ENCODE data around the gene INTS1. TPM values are rescaled to one million over a fixed set of nuclear protein-coding genes. Genes with fewer than 3 reads are reported as not detected.

Gene INTS1
- total and polyA plus RNA-seq, 10 of the 15 experiments (the other 5 are each of a cell fraction or from before 2014, with no cell fraction given): 0.52 to 89.0 (median 15.1) TPM

DNA sequence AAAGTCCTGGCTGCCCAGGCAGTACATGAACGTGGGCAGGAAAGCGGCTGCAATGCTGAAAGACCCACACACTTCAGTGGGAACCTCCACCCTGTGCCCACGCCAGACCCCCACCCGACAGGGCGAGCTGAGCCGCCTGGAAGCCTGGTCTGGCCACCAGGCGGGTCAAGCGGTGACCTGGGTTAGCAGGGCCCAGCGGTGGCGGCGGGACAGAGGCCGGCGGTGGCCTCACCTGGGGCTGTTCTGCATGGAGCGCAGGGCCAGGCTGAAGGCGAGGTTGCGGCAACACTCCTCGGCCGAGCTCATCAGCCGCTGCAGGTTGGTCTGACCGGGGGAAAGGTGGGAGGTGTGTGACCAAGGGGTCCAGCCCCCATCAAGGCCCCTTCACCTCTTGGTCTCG lies 33.3 kb downstream of the INTS1 start:
- Histone ChIP-seq H3K9ac (ENCODE audit: control insufficient read depth, insufficient read depth, low read length) (no peak overlapping the region), H2AFZ (ENCODE audit: control insufficient read depth, low read depth, low read length) (no peak overlapping the region), H3K4me2 (ENCODE audit: control insufficient read depth, insufficient read depth) (no peak overlapping the region), H3K4me1 (ENCODE audit: control insufficient read depth, insufficient read depth, low read length) (no peaks in the 10 kb centered on the region), H3K4me3 (no peak overlapping the region), H3K36me3 (ENCODE audit: control insufficient read depth in 2 of 2, insufficient read depth in 2 of 2, low read length in 1 of 2) (peaks cover 0 to 10% of the 10 kb centered on the region in 2 experiments; a peak in 2 of 4 replicates), H4K20me1 (ENCODE audit: control insufficient read depth, insufficient read depth) (no peaks in the 10 kb centered on the region), H3K27me3 (replicated peaks in 1 of 2; ENCODE audit: control insufficient read depth in 2 of 2, insufficient read depth in 2 of 2, low read length in 1 of 2) (no peaks in the 10 kb centered on the region), H3K27ac (ENCODE audit: control insufficient read depth, insufficient read depth) (no peak overlapping the region), H3K79me2 (ENCODE audit: control insufficient read depth, insufficient read depth, low read length) (no peaks in the 10 kb centered on the region), H3K9me3 (replicated peaks; ENCODE audit: control insufficient read depth, insufficient read depth, low read length) (no peaks in the 10 kb centered on the region)
- in situ Hi-C loops (cut with MboI): no loop called here
- TF ChIP-seq NFXL1 (IDR thresholded peaks at IDR 0.05; ENCODE audit: borderline replicate concordance): no peak
- TF ChIP-seq RAD51 (IDR thresholded peaks at IDR 0.05): no peak
- no peak for TF ChIP-seq KLF5 (IDR thresholded peaks at IDR 0.05; ENCODE audit: partially characterized antibody)
- no peak for TF ChIP-seq MYC (IDR thresholded peaks at IDR 0.05; ENCODE audit: insufficient read depth, insufficient read length, insufficient replicate concordance, low read length, severe bottlenecking)
- no peak for TF ChIP-seq ATF3 (IDR thresholded peaks at IDR 0.05; ENCODE audit: borderline replicate concordance, extremely low read depth, low read depth, low read length)
- TF ChIP-seq HDGF (IDR thresholded peaks at IDR 0.05): no peak
- no peak for TF ChIP-seq PKNOX1 (IDR thresholded peaks at IDR 0.05)
- TF ChIP-seq SUPT20H (IDR thresholded peaks at IDR 0.05; ENCODE audit: borderline replicate concordance, control insufficient read depth, low read depth, low read length): no peak
- no peak for TF ChIP-seq TARDBP (IDR thresholded peaks at IDR 0.05; ENCODE audit: borderline replicate concordance)
- TF ChIP-seq SMC3 (IDR thresholded peaks at IDR 0.05; ENCODE audit: borderline replicate concordance, low read length): no peak
- TF ChIP-seq IKZF2 (IDR thresholded peaks at IDR 0.05): no peak
- TF ChIP-seq CREM (IDR thresholded peaks at IDR 0.05; ENCODE audit: low read depth): no peak
- TF ChIP-seq NR2C2 (IDR thresholded peaks at IDR 0.05; ENCODE audit: borderline replicate concordance, control insufficient read depth, insufficient read length, low read depth): no peak
- TF ChIP-seq SMAD1 (IDR thresholded peaks at IDR 0.05; ENCODE audit: low read depth, partially characterized antibody): no peak
- no peak for TF ChIP-seq FOXM1 (IDR thresholded peaks at IDR 0.05; ENCODE audit: low read depth, low read length)
- TF ChIP-seq RB1 (IDR thresholded peaks at IDR 0.05; ENCODE audit: borderline replicate concordance): no peak
- TF ChIP-seq ZNF24 (IDR thresholded peaks at IDR 0.05): no peak
- TF ChIP-seq KDM1A (IDR thresholded peaks at IDR 0.05; ENCODE audit: borderline replicate concordance): no peak
- FAIRE-seq: no peak
- SMC1A ChIA-PET (ENCODE audit: uncharacterized antibody, unreplicated experiment): no interaction called here
- CTCF ChIA-PET: no interaction called here
- BruUV-seq (replicated peaks): no TSS peak
- no peak for DNase-seq (ENCODE audit: low read depth, low spot score)
- POLR2A ChIA-PET: no interaction called here
- RAD21 ChIA-PET (ENCODE audit: unreplicated experiment): no interaction called here
- intact Hi-C loops (cut with micrococcal nuclease; ENCODE audit: unreplicated experiment): no loop called here
- ATAC-seq: no peak
- 98% methylated on average over 21 of the region's 21 CpGs for WGBS (ENCODE audit: insufficient coverage, insufficient replicate concordance, low lambda C conversion rate, missing lambda C conversion rate)

Data from GM12878 (cell line).